ENCODE results near the gene FABP6. TPM values are rescaled to one million over a fixed set of nuclear protein-coding genes. Genes with fewer than 3 reads are reported as not detected.

Gene FABP6
- total RNA-seq, 1 experiment from 2014 or later, result not detected

GRCh38 chr5:160266044-160266443 is 36.7 kb downstream of the FABP6 start:
- H3K9me2 ChIP-seq (replicated peaks; ENCODE audit: low read length), result no peaks in the 10 kb centered on the region
- no peak overlapping the region for H3K4me3 ChIP-seq (ENCODE audit: low read length)
- ATAC-seq (no peak), DNase-seq (no peak)
- intact Hi-C loops (cut with micrococcal nuclease), result no loop called here
- H3F3A ChIP-seq (ENCODE audit: low read length, unreplicated experiment), result no peaks in the 10 kb centered on the region
- POLR2A ChIA-PET (ENCODE audit: unreplicated experiment), result interaction anchor here (0.7 kb wide), 1 partner anchor 72 kb away, joined by 18 read pairs; no protein-coding TSS in a partner anchor
- no peak overlapping the region for H3K9ac ChIP-seq (ENCODE audit: low read length)
- TF ChIP-seq EZH2 (IDR thresholded peaks at IDR 0.05; ENCODE audit: low read length, unreplicated experiment), result no peak
- no peak for TF ChIP-seq CTCF (conservative IDR thresholded peaks at IDR 0.05; ENCODE audit: low read depth, low read length)
- TF ChIP-seq EZH2phosphoT487 (IDR thresholded peaks at IDR 0.05; ENCODE audit: borderline replicate concordance, low read length), result no peak
- no peaks in the 10 kb centered on the region for H3K9me3 ChIP-seq (ENCODE audit: low read length)
- H2AFZ ChIP-seq (ENCODE audit: low read length), result no peak overlapping the region
- no peaks in the 10 kb centered on the region for H3K36me3 ChIP-seq (ENCODE audit: low read depth, low read length)
- H3K79me2 ChIP-seq (ENCODE audit: low read length), result no peaks in the 10 kb centered on the region
- no peaks in the 10 kb centered on the region for H3K4me1 ChIP-seq (ENCODE audit: insufficient read depth, low read length)
- H3K27me3 ChIP-seq (ENCODE audit: low read length), result no peaks in the 10 kb centered on the region
- H4K20me1 ChIP-seq (ENCODE audit: low read length), result no peaks in the 10 kb centered on the region
- H3K27ac ChIP-seq (ENCODE audit: low read length), result no peak overlapping the region
- CTCF ChIA-PET, result interaction anchor here (0.6 kb wide), 1 partner anchor 79 kb away, joined by 5 read pairs; no protein-coding TSS in a partner anchor
- H3K4me2 ChIP-seq (ENCODE audit: low read length), result no peak overlapping the region
- no TSS peak for BruUV-seq (replicated peaks)

- H3K4me3 ChIP-seq (ENCODE audit: low read length), result no peak overlapping the region
- H3K9me2 ChIP-seq (replicated peaks; ENCODE audit: low read length), result no peaks in the 10 kb centered on the region
- H3K27me3 ChIP-seq (ENCODE audit: low read length), result no peaks in the 10 kb centered on the region
- no TSS peak for BruUV-seq (replicated peaks)
- no peak overlapping the region for H3K9ac ChIP-seq (ENCODE audit: low read length)
- no peaks in the 10 kb centered on the region for H3K79me2 ChIP-seq (ENCODE audit: low read length)
- H3K9me3 ChIP-seq (ENCODE audit: low read length), result no peaks in the 10 kb centered on the region
- no peaks in the 10 kb centered on the region for H4K20me1 ChIP-seq (ENCODE audit: low read length)
- TF ChIP-seq EZH2 (IDR thresholded peaks at IDR 0.05; ENCODE audit: low read length, unreplicated experiment), result no peak
- no peak for TF ChIP-seq EZH2phosphoT487 (IDR thresholded peaks at IDR 0.05; ENCODE audit: borderline replicate concordance, low read length)
- no peak for TF ChIP-seq CTCF (conservative IDR thresholded peaks at IDR 0.05; ENCODE audit: low read depth, low read length)
- CTCF ChIA-PET, result no interaction called here
- no peak overlapping the region for H3K27ac ChIP-seq (ENCODE audit: low read length)
- POLR2A ChIA-PET (ENCODE audit: unreplicated experiment), result no interaction called here
- DNase-seq, result no peak
- intact Hi-C loops (cut with micrococcal nuclease), result no loop called here
- H3K4me1 ChIP-seq (ENCODE audit: insufficient read depth, low read length), result no peaks in the 10 kb centered on the region
- H3K36me3 ChIP-seq (ENCODE audit: low read depth, low read length), result no peaks in the 10 kb centered on the region
- no peak overlapping the region for H2AFZ ChIP-seq (ENCODE audit: low read length)
- H3K4me2 ChIP-seq (ENCODE audit: low read length), result no peak overlapping the region
- ATAC-seq, result no peak
- no peaks in the 10 kb centered on the region for H3F3A ChIP-seq (ENCODE audit: low read length, unreplicated experiment)
Measured at GRCh38 chr5:160266752-160267345, 37.5 kb downstream of the FABP6 start.

GRCh38 chr5:160268121-160268520 is 38.8 kb downstream of the FABP6 start:
- Histone ChIP-seq H3K4me3 (ENCODE audit: low read length) (no peak overlapping the region), H3K27me3 (ENCODE audit: low read length) (no peaks in the 10 kb centered on the region), H4K20me1 (ENCODE audit: low read length) (no peaks in the 10 kb centered on the region), H3K9me2 (replicated peaks; ENCODE audit: low read length) (no peaks in the 10 kb centered on the region), H3K9ac (ENCODE audit: low read length) (no peak overlapping the region), H2AFZ (ENCODE audit: low read length) (no peak overlapping the region), H3K27ac (ENCODE audit: low read length) (no peak overlapping the region), H3K9me3 (ENCODE audit: low read length) (no peaks in the 10 kb centered on the region), H3K4me1 (ENCODE audit: insufficient read depth, low read length) (no peaks in the 10 kb centered on the region), H3K4me2 (ENCODE audit: low read length) (no peak overlapping the region), H3F3A (ENCODE audit: low read length, unreplicated experiment) (no peaks in the 10 kb centered on the region), H3K36me3 (ENCODE audit: low read depth, low read length) (no peaks in the 10 kb centered on the region), H3K79me2 (ENCODE audit: low read length) (no peaks in the 10 kb centered on the region)
- intact Hi-C loops (cut with micrococcal nuclease), result no loop called here
- TF ChIP-seq EZH2 (IDR thresholded peaks at IDR 0.05; ENCODE audit: low read length, unreplicated experiment) (no peak), CTCF (conservative IDR thresholded peaks at IDR 0.05; ENCODE audit: low read depth, low read length) (no peak), EZH2phosphoT487 (IDR thresholded peaks at IDR 0.05; ENCODE audit: borderline replicate concordance, low read length) (no peak)
- ATAC-seq, result no peak
- BruUV-seq (replicated peaks), result no TSS peak
- ChIA-PET POLR2A (ENCODE audit: unreplicated experiment) (no interaction called here), CTCF (no interaction called here)
- DNase-seq, result no peak

All from PC-3 (cell line).